ENCODE data around the gene PDE3A.

DNA sequence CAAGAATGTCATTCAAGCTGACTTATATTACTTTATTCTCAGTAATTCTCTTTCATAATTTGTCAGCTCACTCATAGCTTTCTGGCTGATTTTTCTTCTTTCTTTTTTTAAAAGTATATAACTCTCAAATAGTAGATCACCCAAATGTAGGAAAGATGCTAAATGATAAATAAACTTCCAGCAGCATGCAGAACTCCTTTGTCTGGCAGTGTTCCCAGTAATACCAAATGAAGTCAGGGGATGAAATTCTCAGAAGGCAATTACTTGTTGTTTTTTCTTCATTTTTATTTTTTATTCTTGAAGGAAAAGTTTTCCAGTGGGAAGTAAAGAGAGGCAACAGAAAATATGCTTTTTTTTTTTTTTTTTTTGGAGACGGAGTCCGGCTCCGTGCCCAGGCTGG, 193.5 kb downstream of the PDE3A start:
- TF ChIP-seq CTCF (conservative IDR thresholded peaks at IDR 0.05; ENCODE audit: low read length) (no peak), EZH2phosphoT487 (IDR thresholded peaks at IDR 0.05; ENCODE audit: borderline replicate concordance) (no peak)

All from Loucy (cell line).